NCI-H2171 (cell line): ENCODE data around the gene TRIP12.
"Not testable (repeated sequence)": the region's sequence is repeated elsewhere in the genome, so short reads cannot be mapped to it uniquely, and the experiment has no call there.

Source experiments
- DNase-seq: peaks from one replicate; lab custom pipeline; 2025; lab: John Stamatoyannopoulos, UW

TRIP12 gene

DNA sequence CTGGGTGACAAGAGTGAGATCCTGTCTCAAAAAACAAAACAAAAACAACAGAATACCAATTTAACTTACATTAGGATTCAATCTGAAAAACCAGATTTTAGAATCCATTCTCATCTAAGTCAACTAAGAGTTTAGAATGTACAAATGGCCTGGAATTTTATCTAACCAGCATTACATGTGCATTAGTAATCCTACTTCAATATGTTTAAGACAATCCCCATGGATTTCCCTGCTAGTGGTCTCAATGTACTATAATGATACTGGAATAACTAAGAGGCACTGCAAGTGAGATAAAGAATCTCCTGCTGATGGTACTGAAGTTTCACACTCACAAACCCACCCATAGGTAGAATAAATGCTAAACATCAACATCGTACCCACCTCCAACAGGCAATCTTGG, 153.6 kb downstream of the TRIP12 start:
- no peak for DNase-seq

DNA sequence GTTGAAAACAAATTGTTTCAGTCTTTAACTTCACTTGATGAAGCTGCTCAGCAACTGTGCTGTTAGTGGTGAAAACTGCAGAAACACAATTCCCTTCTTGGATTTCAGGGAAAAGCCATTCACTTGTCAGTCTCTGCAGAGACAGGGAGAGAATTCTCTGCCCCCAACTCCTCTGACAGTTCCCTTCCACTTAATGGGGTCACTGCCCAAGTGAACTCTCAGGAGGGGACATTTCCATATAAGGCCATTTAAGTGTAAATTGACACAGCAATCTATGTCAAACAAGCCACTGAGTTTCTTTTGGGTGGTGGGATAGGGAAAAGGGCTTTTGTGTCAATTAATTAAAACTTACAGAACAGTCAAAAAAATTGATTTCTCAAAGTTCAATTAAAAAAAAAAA, 156.1 kb downstream of the TRIP12 start:
- no peak for DNase-seq

DNA sequence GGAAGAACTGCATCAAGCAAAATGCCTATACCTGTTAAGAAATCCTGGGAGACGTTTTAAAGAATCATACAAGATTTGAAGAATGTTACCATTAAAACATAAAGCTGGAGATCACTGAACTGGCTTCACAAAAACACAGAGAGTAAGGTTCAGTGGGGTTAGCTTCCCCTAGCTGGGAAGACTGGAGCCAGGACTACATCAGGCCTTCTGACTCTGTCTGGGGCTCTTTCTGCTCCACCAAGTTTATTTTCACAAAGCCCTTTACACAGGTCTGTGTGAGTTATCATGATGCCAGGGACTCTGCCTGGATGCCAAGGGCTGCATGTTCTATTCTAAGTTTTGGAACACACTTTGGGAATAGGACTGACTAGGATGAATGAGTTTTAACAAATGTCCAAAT, 160.1 kb downstream of the TRIP12 start:
- no peak for DNase-seq

DNA sequence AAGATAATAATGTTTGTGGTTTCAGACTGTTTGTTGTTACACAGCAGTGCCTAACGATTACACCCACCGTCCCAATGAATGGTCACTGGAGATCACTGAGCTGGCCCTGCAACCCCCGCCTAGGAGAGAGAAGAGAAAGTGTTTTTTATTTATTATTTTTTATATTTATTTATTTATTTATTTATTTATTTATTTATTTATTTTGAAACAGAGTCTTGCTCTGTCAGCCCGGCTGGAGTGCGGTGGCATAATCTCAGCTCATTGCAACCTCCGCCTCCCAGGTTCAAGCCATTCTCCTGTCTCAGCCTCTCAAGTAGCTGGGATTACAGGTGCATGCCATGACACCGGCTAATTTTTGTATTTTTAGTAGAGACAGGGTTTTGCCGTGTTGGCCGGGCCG, 164.3 kb downstream of the TRIP12 start:
- not testable (repeated sequence) for DNase-seq

DNA sequence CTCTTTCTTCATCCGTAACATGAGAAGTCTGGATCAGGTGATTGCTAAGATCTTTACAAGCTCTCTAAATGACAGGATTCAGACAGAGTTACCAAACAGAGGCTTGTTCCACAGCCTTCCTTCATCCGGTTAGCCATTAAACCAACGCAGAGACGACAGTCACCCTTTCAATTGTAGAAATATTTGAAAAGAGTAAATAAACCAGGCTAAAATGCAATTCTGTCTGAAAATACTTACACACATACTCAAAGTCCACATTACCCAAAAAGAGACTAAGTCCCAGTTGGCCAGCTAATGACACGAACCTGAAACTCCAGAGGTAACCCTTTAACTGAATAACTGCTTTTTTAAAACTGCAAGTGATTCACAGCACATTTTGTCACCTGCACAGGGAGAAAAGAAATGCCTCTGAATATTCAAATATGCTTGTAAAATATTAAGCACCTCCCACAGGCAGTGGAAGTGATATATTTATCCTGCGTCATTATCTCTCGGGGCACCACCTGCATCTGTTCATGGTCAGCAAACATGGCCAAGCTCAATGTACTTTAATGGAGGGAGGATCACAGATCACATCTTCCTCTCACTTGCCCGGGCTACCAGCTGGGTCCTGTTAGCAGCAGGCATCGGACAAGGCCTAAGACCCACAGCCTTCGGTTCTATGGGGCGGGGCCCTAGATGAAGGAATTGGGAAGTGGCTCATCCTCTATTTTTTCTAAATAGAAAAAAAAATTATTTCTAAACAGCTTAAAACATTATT, 168.7 kb downstream of the TRIP12 start:
- DNase-seq: no peak

DNA sequence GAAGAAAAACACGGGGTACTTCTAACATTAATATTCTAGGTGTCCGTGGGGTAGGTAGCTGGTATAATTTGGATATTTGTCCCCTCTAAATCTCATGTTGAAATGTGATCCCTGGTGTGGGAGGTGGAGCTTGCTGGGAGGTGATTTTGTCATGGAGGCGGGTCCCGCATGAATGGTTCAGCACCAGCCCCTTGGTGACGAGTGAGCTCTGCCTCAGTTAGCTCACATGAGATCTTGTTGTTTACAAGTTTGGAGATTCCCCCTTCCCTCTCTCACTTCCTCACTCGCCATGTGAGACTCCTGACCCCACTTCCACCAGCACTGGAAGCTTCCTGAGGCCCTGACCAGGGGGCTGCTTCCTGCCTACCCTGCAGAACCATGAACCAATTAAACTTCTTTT, 172.0 kb downstream of the TRIP12 start:
- no peak for DNase-seq

DNA sequence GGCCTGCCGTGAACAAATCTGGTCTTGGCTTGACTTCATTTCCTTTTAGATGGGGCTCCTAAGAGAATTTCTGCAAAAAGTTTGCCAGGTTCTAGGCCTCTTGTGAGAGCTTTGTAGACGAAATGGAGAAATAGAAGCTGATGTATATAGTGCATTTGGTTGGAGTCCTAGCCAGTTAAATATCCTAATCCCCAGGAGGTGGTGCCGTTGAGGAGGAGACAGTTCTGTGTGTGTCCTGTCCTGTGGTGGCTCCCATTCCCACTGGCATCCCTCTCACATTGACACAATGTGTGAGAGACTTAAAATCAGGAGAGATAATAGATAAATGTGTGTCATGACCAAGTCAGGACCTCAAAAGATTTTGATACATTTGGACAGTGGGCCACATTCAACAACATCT, 172.9 kb downstream of the TRIP12 start:
- no peak for DNase-seq

DNA sequence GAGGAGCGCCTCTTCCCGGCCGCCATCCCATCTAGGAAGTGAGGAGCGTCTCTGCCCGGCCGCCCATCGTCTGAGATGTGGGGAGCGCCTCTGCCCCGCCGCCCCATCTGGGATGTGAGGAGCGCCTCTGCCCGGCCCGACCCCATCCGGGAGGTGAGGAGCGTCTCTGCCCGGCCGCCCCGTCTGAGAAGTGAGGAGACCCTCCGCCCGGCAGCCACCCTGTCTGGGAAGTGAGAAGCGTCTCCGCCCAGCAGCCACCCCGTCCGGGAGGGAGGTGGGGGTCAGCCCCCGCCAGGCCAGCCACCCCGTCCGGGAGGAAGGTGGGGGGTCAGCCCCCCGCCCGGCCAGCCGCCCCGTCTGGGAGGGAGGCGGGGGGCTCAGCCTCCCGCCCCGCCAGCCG, 179.1 kb downstream of the TRIP12 start:
- DNase-seq: not testable (repeated sequence)

DNA sequence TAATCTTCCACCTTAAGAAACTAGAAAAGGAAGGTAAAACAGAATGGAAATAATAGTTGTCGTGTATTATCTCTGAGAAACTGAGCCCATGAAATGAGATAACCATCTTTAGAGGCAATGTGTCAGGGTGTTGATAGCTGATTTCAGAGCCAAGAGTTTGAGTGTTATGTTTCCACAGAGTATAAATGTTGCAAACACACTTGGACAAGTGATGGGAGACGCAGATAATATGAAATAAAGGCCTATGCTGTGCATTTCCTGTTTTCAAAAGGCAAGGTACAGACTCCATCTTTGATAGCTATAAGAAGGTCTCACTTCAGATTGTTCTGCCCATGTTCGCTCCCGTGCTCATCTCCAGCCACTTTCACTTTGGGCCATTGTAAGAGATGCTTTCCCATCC, 181.5 kb downstream of the TRIP12 start:
- no peak for DNase-seq

DNA sequence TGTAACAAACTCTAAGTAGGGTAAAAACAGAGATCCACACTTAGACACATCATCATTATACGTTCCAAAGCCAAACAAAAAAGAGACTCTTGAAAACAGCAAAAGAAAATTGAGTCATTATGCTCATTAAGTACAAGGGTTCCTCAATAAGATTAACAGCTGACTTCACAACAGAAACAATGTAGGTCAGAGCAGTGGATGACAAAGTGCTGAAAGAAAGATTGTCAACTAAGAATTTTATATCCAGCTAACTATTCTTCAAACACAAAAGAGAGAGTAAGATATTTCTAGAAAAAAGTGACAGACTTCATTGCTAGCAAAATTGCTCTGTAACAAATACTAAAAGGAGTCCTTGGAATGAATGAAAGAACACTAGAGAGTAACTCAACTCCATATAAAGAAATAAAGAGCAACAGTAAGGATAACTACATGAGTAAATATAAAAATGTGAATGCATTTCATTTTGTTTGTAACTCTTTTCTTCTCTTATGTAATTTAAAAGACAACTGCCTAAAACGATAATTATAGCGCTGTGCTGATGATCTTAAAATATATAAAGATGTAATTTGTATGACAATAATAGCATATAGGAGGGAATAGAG, 183.7 kb downstream of the TRIP12 start:
- DNase-seq: no peak

DNA sequence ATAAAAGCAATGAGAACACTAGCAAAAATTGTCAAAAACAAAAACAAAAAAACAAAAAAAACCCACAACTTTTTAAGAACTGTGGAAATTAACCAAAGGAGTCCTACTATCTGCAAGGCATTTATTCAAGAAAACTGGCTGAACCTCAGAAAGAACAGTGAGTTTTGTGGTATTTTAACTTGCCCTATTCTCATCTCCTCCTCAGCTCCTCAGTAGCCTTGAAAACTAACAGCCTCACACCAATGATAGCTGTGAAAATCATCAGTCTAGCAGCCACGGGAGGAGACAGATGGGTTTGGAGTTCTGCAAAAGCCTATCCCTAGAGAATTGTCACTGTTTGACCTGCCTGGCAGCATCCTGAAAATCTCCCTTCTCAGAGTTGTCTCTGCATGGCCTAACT, 187.4 kb downstream of the TRIP12 start:
- no peak for DNase-seq

DNA sequence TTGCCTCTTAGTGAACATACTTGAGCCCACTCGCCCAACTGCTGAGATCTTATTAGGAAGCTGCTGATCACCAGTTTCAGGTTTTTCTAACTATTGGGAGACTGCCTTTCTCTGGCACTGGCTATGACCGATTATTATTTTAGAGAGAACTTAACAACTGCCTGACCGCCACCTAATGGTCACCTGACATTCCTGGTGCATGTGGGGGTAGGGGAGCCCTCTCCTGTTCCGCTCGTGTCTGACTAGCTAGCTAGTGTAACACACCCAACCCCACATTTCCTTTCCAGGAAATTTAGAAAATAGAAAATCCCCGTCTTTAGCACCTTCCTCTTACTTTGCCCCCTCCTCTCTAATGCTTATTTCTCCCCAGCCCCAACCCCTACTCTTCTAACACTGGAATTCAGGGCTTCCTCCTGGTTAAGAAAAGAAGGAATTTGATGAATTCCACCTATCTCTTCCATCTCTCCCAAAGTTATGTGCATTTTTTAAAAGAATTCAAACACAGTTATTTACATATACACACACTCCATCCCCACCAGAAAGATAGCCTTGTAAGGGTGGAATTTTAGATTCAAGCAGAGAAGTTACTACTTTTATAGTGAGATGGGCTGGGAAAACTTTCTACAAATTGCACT, 188.1 kb downstream of the TRIP12 start:
- DNase-seq: no peak

DNA sequence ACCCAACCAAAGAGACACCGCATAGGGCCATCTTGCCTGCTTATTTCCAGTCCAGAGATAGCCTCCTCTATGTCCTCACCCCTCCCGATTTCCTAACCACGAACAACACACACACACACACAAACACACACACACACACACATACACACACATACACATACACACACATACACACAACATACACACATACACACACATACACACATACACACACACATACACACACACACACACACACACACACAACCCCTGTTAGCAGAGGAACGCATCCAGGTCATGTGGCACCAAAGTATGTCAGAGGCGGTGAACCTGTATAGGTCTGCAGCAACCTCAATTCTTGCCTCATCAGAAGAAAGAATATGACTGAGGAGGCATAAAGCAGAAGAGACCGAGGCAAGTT, 188.9 kb downstream of the TRIP12 start:
- DNase-seq: no peak

DNA sequence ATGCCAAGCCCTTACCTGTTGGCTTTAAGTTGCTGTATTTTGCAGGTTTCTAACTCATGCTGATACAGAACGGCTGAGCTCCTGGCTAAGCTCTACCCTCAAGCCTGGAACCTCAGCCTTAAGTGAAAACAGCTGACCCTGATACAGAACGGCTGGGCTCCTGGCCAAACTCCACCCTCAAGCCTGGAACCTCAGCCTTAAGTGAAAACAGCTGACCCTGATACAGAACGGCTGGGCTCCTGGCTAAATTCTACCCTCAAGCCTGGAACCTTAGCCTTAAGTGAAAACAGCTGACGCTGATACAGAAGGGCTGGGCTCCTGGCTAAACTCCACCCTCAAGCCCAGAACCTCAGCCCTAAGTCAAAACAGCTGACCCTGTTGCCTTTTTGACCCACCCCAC, 189.9 kb downstream of the TRIP12 start:
- no peak for DNase-seq

DNA sequence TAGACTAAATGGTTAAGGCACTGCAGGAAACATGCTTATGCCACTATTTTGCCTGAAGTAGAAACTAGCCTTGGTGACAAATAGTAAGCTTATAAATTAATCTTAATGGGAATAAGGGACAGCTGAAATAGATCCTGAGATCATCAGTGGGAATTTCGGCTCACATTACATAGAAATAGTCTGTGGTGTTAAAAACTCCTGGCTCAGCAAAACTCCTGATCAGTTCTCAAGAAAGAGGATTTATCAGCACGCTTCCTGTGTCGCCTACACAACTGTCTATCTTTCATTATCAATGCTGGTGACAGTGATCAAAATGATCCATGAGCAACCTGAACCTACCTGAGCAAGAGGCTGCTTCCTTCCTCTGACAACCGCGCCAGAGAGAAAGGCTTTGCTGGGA, 190.4 kb downstream of the TRIP12 start:
- no peak for DNase-seq

DNA sequence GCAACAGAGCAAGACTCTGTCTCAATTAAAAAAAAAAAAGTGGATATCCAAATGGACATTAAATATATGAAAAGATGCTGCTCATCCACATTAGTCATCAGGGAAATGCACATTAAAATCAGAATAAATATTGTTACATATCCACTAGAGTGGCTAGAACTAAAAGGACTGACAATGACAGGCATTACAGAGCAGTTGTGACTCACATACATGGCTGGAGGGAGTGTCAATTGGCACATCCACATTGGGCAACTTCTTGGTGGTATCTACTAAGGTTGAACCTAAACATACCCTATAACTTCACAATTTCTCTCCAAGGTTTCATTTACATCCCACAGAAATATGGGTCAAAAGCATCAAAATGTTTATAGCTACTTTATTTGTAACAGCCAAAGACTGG, 193.4 kb downstream of the TRIP12 start:
- DNase-seq: no peak

DNA sequence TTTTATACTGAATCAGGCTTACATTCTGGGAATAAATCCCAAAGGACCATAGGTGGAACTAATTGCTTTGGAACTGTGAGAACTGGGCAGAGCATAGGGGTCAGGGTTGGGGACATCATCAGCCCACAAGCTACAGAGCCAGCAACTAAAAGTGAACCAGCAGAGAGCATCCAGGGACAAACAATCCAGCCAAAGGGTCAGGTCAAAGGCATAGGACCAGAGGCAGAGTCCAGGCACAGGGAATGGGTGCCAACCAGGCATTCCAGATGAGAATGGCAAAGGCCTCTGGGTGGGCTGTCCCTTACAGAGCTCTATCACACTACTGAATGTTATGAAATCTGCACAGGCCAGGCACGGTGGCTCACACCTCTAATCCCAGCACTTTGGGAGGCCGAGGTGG, 195.2 kb downstream of the TRIP12 start:
- no peak for DNase-seq

DNA sequence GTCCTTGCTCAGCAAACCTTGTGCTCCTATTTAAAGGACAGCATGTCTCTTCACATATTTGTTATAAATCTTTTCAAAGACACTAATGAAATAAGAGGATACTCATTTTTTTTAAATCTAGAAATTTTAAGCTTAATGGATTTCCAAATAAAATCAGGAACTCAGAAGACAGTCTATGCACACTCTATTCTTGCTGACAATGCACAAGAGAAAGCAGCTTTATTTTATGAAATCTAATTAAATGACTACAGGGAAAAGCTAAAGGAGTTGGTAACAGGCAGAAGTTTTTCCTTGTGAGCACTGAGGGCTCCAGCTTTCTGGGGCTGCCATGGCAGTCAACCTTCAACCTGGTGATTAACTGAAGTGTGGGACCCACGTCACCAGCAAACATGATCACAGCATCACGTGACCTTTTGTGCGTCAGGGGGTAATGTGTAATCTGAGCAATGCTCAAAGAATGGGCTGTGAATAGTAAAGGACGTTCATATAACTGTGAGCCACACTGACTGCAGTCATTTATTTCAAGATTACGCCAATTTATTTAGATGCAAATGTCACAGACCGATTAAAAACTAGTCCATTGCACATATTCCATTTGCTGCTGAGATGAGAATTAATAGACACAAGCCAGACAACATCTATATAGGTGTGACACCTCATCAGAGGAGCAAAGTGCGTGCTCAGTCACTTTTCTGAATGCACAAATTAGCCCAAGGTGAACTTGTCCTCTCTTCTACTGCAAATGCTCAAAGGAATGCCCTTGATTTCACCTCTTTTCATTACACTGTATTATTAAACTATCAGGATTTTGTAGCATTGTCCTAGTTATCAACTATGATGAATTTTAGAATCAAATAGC, 195.9 kb downstream of the TRIP12 start:
- DNase-seq: no peak

DNA sequence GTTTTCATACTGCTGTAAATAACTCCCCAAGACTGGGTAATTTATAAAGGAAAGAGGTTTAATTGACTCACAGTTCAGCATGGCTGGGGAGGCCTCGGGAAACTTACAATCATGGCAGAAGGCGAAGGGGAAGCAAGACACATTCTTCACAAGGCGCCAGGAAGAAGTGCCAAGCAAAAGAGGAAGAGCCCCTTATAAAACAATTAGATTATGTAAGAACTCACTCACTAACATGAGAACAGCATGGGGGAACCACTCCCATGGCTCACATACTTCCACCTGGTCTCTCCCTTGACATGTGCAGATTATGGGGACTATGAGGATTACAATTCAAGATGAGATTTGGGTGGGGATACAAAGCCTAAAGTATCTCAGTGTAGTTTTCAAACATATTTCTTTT, 198.6 kb downstream of the TRIP12 start:
- not testable (repeated sequence) for DNase-seq

DNA sequence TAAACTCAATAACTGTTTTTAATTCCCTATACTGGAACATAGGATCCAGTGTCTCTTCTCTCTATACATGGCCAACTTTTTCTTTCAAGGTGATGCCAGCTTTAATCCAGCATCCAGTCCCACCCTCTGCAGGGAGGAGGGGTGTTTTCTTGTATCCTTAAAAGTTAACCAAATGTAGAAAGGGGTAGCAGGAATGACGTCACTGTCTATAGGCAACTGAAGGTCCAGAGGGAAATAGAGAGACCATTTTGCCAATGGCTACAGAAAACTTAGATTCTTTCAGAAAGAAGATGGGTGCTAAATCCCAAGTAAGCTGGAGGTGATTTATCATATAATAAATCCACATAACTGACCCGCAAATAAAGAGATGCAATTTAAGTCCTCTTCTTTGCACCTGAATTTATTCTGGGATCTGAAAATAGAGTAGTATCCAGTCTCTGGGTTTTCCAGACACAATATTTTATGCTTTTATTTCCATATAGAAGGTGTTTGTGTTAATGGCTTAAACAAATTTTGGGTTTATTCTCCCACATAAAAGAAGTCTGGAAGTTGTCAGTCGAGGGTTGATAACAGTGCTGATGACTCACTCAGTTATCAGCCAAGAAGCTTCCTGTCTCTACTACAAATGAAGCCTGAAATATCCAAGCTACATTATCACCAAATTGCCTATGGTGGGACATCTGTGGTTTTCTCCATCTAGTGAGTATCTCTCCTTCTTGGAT, 201.7 kb downstream of the TRIP12 start:
- no peak for DNase-seq

DNA sequence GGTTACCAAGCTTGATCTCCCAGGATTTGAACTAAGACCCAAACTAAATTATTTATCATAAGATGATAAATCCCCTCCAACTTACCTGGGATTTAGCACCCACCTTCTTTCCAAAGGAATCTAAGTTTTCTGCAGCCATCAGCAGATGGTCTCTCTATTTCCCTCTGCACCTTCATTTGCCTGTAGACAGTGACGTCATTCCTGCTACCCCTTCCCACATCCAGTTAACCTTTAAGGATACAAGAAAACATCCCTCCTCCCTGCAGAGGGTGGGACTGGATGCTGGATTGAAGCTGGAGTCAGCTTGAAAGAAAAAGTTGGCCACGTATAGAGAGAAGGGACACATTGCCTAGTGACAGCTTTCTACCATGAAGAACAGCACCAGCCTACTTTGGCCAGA, 203.8 kb downstream of the TRIP12 start:
- no peak for DNase-seq
